Iris pigment epithelial cell (primary cell): ENCODE results near the gene PEX3.

Source experiments
- DNase-seq: peaks from one replicate; pipeline ENCODE4 v3.0.0-alpha.2; 2011; ENCODE audit warnings: low read depth

PEX3 gene

GRCh38 chr6:143539734-143540133 lies 89.1 kb downstream of the PEX3 start:
- no peak for DNase-seq

GRCh38 chr6:143540192-143540591 lies 89.6 kb downstream of the PEX3 start:
- no peak for DNase-seq
